Right lobe of liver (tissue), 4 donors: ENCODE measurements around the gene TLE3.

Experiments
- CTCF ChIP-seq, 4 donors: fragments of 200-600 bp in 3 of 4; fragments of 450-650 bp in 1 of 4; IDR thresholded peaks; one replicate each; pipeline versions ENCODE4 v1.5.1 to v1.8.0; 2016 to 2022; ENCODE audit warnings: antibody characterized with exemption in 4 of 4, mild to moderate bottlenecking in 2 of 4
- POLR2A ChIP-seq: fragments of 450-650 bp; IDR thresholded peaks from one replicate; pipeline ENCODE4 v1.6.1; 2017; ENCODE audit warnings: antibody characterized with exemption, mild to moderate bottlenecking
- donor health status: DM: no; HTN: no; CAD: no.
- donor health status: DM: no; HTN: no; CAD: no.
- donor health status: DM: no; HTN: yes; CAD: no.

- no peak for TF ChIP-seq CTCF (IDR thresholded peaks at IDR 0.05)
- TF ChIP-seq POLR2A: no peak
Measured at GRCh38 chr15:70047386-70048197, 50.1 kb downstream of the TLE3 start.
